ENCODE data around the gene TMEM175.

- no peak for TF ChIP-seq PHF5A (CRISPR knock-in tag; IDR thresholded peaks at IDR 0.05; ENCODE audit: low read depth, unreplicated experiment)
- no peak for TF ChIP-seq YY1 (IDR thresholded peaks at IDR 0.05; ENCODE audit: insufficient read depth, insufficient replicate concordance, low read depth, low read length)
- TF ChIP-seq UBTF (CRISPR knock-in tag; IDR thresholded peaks at IDR 0.05), result no peak
- no peak for TF ChIP-seq GTF2F1 (IDR thresholded peaks at IDR 0.05; ENCODE audit: low read length)
- TF ChIP-seq CTCF (CRISPR knock-in tag; IDR thresholded peaks at IDR 0.05), result no peak
- TF ChIP-seq CEBPB (IDR thresholded peaks at IDR 0.05; ENCODE audit: borderline replicate concordance, low read depth, low read length), result no peak
- no peak for TF ChIP-seq KAT8 (CRISPR knock-in tag; IDR thresholded peaks at IDR 0.05)
These were observed 2.2 kb upstream of the TMEM175 start for GRCh38 chr4:930028-930551.

Measured in HepG2 (cell line).